ENCODE measurements around the gene HSD17B14.
"Not testable (repeated sequence)": the region's sequence is repeated elsewhere in the genome, so short reads cannot be mapped to it uniquely, and the experiment has no call there.

Gene HSD17B14

DNA sequence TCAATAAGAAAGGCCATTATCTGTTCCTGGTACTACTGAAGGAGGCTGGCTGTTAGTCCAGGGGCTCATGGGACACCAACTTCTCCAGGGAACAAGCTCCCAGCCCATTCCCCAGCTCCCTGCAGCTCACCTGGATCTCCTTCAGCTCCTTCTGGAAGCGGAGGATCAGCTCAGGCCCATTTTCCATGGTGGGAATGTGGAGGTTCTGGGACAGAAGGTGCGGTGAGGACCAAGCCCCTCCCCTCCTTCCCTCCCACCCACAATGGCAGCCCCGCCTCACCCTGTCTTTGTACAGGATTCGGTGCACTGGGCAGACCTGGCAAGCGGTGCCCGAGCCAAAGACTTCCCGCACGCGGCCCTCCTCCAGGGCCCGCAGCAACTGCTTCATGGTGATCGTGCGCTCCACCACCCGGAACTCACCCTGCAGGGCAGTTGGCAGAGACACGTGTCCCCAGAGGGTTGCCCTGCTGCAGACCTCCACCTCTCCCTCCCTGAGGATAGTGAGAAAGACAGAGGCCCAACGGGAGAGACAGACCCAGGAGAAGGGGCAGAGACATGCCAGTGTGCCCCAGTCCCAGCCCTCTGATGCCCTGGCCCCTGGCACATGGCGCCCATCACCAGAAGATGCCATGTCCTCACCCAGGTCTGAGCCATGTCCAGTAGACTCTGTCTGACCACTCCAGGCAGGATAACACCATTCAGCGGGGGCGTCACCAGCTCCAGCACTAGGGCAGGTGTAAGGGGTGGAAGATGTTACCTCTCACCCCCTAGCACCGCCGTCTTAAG is 39.8 kb downstream of the HSD17B14 start:
- DNase-seq, result no peak

DNA sequence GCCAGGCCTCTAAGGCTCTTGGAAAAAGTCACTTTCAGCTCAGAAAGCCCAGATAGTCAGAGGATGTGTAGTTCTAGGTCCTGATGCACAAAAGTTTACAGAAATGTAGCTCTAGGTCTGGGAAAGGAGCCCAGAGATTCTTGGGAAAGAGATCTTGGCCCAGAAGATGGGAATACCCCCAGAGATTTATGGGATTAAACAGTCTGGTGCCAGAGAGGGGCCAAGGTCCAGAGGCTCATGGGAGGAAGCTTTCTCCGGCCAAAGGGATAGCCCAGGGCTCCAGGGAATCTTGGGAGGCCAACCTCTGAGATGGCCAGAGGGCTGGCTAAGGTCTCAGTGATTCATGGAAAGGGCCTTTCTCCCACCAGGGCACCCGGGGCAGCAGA is 40.6 kb downstream of the HSD17B14 start:
- no peak for DNase-seq

DNA sequence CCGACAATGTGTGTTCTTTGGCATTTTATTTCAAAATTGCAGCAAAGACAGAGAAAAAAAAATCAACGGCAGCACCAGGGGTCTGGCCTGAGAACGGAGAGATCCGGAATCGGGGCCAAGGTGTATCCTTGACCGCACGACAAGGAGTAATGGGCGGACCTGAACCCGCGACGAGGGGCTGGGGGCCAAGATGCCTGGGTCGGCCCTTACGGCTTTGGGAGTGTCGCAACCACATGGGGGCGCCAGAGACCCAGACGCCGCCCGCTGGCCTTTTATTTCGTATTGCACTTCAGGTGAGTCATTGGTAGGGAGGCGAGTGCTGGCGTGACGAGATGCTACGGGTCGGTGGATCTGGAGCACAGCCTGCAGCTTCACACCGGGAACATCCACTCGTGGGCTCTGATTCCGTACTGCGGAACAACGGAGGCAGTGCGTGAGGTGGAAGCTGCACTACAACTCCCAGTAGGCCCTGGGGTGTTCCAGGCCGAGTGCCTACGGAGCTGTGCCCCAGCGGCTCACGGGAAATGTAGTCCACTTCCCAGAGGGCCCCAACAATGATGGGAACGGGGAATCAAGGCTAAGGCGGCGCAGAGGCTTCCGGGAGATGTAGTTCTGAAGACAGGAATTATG is 41.1 kb downstream of the HSD17B14 start:
- peak; percentile 81 to 87 for DNase-seq

DNA sequence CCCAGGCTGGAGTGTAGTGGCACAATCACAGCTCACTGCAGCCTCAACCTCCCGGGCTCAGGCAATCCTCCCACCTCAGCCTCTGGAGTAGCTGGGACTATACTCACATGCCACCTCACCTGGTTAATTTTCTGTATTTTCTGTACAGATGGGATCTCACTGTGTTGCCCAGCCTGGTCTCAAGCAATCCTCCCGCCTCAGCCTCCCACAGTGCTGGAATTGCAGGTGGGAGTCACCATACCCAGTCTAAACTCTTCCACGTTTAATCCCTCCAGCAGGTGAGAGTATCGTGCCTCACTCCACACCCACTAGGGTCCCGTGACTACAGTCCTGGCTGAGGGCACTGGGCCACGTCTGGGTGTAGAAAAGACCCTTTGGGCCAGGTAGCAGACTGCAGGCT is 42.0 kb downstream of the HSD17B14 start:
- DNase-seq, result no peak

DNA sequence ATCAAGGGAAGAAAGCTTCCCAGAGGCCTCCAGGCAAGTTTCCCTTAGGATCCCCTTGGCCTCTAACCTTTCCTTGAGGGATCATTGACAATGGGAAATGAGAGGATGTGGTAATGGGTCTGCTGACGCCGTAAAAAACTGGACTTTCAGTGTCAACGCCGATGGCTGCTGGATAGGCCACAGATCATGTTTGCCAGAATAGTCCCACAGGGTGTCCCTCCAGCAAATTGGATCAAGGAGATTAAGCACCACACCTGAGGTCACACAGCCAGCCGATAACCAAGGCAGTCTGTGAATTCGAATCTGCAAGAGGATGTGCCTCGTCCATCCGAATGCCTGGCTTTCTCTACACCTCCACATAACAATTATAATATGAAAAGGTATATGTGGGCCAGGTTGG is 43.0 kb downstream of the HSD17B14 start:
- no peak for DNase-seq

DNA sequence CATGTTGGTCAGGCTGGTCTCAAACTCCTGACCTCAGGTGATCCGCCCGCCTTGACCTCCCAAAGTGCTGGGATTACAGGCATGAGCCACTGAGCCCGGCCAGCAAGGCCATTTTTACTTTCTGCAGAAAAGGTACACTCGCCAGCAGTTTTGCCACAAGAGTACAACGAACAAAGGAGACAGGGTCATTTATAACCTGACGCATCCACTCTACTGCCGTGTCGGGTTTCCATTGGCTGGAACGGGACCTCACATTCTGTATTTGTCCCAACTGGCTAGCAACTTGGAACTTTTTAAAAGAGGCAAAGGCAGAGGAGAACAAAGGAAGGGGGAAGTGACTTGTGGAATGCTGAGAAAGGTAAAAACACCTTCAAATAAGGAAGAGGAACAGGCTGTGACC is 49.0 kb downstream of the HSD17B14 start:
- not testable (repeated sequence) for DNase-seq

DNA sequence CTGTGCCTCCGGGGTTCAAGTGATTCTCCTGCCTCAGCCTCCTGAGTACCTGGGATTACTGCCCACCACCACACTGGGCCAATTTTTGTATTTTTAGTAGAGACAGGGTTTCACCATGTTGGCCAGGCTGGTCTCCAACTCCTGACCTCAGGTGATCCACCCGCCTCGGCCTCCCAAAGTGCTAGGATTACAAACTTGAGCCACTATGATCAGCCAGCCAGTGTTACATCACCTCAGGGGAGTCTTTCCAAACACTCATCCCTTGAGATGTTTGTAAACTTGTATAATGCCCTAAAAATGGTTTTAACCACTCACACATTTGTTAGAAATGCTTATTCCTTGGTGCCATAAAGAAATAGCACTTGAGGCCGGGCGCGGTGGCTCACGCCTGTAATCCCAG is 49.9 kb downstream of the HSD17B14 start:
- not testable (repeated sequence) for DNase-seq

DNA sequence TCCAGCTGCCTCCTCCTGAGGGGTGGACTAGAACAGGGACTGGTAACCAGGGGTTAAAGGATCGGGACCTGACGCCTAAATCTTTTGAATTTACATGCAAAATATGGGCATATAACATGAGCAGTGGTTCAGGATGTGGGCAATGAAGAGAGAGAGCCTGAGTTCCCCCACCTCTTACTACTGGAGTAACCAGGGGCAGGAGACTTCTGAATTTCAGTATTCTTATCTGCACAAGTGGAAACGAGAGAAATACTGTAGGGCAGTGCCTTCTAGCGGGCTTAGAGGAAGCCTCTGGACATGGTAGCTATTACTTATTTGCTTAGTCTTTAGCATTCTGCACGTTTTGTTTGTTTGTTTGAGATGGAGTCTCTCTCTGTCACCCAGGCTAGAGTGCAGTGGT is 51.8 kb downstream of the HSD17B14 start:
- no peak for DNase-seq

DNA sequence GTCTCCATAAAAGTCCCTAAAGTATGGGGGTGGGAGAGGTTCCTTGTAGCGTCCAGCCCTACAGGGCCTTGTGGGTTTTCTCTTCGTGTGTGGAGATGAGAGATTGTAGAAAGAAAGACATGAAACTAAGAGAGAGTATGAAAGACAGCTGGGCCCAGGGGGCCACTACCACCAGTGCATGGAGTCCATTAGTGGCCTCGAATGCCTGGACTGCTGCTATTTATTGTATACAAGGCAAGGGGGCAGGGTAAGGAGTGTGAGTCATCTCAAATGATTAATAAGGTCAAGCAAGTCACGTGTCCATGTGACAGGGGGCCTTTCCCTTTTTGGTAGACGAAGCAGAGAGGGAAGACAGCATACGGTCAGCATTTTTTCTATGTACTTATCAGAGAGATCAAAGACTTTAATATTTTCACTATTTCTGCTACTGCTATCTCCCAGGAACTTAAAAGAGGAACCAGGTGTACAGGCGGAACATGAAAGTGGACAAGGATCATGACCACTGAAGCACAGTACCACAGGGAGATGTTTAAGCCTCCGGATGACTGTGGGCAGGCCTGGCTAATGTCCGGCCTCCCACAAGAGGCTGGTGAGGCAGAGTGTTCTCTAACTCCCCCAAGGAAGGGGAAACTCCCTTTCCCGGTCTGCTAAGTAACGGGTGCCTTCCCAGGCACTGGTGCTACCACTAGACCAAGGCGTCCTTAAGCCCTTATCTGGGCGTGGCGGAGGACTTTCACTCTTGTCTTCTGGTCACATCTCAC is 55.5 kb downstream of the HSD17B14 start:
- DNase-seq, result no peak

DNA sequence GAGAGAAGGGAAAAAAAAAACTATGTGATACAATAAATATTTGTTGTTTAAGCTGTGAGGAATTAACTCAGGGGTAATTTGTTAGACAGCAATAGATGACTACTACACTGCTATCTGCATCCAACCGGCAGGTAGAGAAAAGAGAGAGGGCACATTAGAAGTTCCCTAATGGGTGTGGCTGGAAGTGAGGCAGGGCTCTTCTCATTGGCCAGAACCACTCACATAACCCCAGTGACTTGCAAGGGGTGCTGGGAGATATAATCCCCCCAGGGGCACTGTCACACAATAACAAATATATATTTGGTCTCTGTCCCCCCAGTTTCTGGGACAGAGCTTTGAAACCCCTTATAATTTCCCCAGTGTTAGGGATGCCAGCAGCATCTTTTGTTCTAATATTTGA is 56.7 kb downstream of the HSD17B14 start:
- no peak for DNase-seq

DNA sequence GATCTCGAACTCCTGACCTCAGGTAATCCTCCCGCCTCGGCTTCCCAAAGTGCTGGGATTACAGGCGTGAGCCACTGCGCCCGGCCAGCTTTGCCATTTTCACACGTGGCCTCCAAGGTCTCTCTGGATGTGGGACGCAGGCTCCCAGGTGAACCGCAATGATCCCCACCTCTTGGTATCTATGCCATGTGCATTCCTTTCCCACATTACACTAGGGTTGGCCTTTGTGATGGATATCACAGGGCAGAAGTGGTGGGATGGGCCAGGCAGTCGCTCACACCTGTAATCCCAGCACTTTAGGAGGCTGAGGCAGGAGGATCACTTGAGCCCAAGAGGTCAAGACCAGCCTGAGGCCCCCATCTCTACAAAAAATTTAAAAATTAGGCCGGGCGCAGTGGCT is 58.6 kb downstream of the HSD17B14 start:
- DNase-seq, result no peak

DNA sequence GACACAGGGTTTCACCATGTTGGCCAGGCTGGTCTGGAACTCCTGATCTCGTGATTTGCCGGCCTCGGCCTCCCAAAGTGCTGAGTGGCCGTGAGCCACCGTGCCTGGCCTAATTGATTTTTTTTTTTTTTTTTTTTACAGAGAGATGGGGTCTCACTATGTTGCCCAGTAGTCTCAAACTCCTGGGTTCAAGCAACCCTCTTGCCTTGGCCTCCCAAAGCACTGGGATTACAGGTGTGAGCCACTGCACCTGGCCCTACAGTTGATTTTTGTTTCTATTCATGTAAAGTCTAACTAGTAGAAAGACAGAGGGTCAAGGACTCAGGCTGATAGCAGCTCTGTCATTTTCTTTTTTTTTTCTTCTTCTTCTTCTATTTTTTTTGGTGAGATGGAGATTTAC is 59.2 kb downstream of the HSD17B14 start:
- DNase-seq, result no peak

DNA sequence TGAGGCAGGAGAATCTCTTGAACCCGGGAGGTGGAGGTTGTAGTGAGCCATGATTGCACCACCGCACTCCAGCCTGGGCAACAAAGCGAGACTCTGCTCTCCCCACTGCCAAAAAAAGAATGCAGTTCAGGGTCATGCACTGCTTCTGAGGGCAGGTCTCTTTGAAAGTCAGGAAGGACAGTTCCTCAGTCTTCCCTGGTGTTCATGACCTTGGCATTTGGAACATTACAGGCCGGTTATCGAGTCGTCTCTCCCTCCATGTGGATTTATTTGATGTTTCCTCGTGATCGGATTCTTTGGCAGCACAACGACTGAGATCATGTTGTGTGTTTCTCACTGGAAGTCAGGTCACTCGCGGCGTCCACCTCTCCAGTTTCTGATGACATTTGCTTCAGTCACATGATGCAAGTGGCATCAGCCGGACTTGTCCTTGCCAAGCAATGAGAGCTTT is 63.8 kb downstream of the HSD17B14 start:
- DNase-seq, result no peak

DNA sequence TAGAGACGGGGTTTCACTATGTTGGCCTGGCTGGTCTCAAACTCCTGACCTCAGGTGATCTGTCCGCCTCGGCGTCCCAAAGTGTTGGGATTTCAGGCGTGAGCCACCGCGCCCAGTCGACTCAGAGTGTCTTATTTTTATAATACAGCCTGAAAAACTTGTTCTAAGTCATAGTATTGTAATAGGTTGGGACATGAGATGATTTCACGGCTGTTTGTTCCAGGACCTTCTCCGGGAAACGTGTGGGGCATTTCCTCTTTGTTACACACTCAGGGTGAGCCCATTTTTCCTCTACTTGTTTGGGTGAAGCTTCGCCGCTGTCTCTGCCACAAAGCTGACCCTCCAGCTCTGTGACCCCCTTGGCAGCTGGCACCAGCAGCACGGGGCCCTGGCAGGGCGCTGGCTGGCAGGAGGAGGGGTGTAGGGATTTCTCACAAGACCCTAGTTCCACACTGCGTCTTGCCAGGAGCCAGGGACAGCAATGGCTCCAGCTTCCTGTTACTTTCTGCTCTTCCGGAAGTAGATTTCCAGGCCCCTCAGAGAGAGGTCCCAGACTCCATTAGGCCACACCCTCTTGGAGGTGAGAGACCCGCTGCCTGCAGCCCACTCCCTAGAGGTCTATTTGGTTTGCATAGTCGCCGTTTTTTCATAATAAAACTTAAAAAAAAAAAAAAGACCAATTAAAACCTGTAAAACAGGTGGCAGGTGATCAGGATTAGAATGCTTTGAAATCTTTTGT is 65.4 kb downstream of the HSD17B14 start:
- DNase-seq, result no peak

DNA sequence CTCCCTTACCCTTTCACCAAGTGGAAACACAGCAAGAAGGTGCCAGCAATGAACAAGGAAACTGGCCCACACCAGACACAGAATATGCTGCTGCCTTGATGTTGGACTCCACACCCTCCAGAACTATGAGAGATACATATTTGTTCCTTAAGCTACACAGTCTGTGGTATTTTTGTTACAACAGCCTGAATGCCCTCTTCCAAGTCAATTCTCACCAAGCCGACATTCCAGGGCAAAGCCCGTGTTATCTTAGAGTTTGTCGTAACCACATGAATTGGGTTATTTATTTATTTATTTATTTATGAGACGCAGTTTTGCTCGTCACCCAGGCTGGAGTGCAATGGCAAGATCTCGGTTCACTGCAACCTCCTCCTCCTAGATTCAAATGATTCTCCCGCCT is 66.0 kb downstream of the HSD17B14 start:
- DNase-seq, result no peak

DNA sequence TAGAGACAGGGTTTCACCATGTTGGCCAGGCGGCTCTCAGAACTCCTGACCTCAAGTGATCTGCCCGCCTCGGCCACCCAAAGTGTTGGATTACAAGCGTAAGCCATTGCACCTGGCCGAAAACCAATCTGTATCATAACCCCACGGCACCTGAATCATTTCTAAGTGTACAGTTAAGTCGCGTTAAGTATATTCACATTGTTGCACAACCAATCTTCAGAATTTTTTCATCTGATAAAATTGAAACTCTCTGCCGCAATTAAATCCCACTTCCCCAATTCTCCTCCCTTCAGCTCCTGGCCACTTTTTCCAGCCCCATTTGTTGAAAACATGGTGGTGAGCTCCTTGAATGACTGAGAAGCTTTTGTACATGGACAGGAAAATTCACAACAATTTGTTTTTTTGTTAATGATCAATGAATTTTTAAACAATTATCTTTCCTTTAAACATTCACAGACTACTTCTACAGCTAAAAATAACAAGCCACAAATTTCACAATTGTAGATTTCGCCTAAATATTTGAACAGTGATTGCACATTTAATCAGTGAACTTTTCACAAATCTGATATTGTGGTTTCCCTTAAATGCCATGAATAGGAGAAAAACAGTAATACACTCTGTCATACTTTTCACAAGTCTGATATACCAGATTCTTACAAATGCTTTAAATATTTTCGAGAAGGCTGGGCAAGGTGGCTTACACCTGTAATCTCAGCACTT is 67.1 kb downstream of the HSD17B14 start:
- DNase-seq, result no peak

DNA sequence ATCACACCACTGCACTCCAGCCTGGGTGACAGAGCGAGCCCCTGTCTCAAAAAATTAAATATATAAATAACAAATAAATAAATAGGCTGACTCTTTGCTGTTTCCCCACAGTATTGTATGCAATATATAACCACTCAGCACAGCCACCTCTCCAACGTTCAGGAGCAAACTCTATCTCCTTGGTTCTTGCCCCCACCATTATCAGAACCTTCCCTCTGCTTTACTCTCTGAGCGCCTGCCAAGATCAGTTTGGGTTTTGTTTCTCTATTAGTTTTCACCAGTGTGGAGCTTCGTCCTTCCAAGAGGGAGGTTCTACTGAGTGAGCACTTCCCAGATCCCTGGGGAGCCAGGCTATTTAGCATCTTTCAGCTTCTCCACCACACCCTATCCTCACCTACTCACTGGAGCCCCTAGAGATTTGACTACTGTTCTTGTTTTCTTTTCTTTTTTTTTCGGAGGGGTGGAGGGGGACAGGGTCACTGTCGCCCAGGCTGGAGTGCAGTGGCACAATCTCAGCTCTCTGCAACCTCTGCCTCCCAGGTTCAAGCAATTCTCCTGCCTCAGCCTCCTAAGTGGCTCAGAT is 68.0 kb downstream of the HSD17B14 start:
- DNase-seq, result not testable (repeated sequence)

DNA sequence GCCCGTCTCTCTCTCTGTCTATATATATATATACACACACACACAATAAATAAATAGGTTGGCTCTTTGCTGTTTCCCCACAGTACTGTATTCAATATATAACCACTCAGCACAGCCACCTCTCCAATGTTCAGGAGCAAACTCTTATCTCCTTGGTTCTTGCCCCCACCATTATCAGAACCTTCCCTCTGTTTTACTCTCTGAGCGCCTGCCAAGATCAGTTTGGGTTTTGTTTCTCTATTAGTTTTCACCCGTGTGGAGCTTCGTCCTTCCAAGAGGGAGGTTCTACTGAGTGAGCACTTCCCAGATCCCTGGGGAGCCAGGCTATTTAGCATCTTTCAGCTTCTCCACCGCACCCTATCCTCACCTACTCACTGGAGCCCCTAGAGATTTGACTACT is 70.5 kb downstream of the HSD17B14 start:
- not testable (repeated sequence) for DNase-seq

Data from activated CD4-positive, alpha-beta T cell treated with anti-CD3 and anti-CD28 coated beads, Interleukin-2, amount 50 U/mL, for 48 hours (primary cell).